SK-N-MC (cell line): ENCODE data around the gene CABLES2.

Experiments used
- EZH2 ChIP-seq: fragments of 200-600 bp; sonication (generic); IDR thresholded peaks from one replicate; pipeline ENCODE4 v1.6.1; 2017; ENCODE audit warnings: antibody characterized with exemption
- POLR2AphosphoS5 ChIP-seq: IDR thresholded peaks from 2 replicates; pipeline ENCODE4 v1.6.1; 2012; ENCODE audit warnings: mild to moderate bottlenecking, low read depth, low read length, borderline replicate concordance

DNA sequence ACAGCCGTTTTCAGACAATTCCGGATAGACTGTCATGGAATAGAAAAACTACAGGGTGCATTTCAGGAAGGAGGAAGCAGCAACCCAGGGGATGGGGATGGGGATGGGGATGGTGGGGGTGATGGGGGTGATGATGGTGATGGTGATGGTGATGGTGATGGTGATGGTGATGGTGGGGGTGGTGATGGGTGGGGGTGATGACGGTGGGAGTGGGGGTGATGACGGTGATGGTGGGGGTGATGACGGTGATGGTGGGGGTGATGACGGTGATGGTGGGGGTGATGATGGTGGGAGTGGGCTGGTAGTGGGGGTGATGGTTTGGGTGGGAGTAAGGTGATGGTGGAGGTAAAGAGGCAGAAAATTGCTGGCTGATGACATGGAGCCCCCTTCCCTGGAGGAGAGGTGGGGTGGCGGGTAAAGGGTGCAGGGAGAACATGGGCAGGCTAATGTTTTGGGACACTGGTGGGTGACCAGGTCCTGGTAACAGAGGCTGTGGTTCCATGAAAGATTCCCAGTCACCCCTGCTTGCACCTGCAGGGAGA is 57.5 kb downstream of the CABLES2 start:
- no peak for TF ChIP-seq POLR2AphosphoS5
- TF ChIP-seq EZH2 = no peak
